Keratinocyte (primary cell): ENCODE measurements around the gene AJUBA. TPM values are rescaled to one million over a fixed set of nuclear protein-coding genes. Genes with fewer than 3 reads are reported as not detected.

Source experiments
- DNase-seq: peaks from one replicate; pipeline ENCODE4 v3.0.0-alpha.2; 2011; ENCODE audit warnings: low read depth, missing footprints, low spot score
- FAIRE-seq: peaks from 2 replicates; lab custom pipeline; 2011; peaks lifted over from hg19 to GRCh38; lab: Jason Lieb, UNC
- H2AFZ ChIP-seq: 2 replicates; pipeline ENCODE4 v1.6.0; 2012; ENCODE audit warnings: low read length, control low read depth, inconsistent platforms; ENCODE audit not compliant: control insufficient read depth
- H3K27ac ChIP-seq: 2 replicates; pipeline ENCODE4 v1.5.1; 2011; ENCODE audit warnings: low read length; ENCODE audit not compliant: control insufficient read depth, insufficient read depth
- H3K27me3 ChIP-seq: 3 replicates; pipeline ENCODE4 v1.6.0; 2011; ENCODE audit warnings: low read length; ENCODE audit not compliant: control insufficient read depth, insufficient read depth; ENCODE audit errors: extremely low read depth
- H3K36me3 ChIP-seq, 2 experiments: 2 replicates in 1 of 2; 3 replicates in 1 of 2; pipeline ENCODE4 v1.5.1; 2011; ENCODE audit warnings: low read length in 2 of 2, mild to moderate bottlenecking in 1 of 2; ENCODE audit not compliant: control insufficient read depth in 2 of 2, insufficient read depth in 2 of 2; ENCODE audit errors: extremely low read depth in 1 of 2
- H3K4me1 ChIP-seq: 3 replicates; pipeline ENCODE4 v1.5.1; 2011; ENCODE audit warnings: low read length; ENCODE audit not compliant: control insufficient read depth, insufficient read depth; ENCODE audit errors: extremely low read depth
- H3K4me2 ChIP-seq: 3 replicates; pipeline ENCODE4 v1.6.0; 2011; ENCODE audit warnings: low read depth, low read length; ENCODE audit not compliant: control insufficient read depth, insufficient read depth; ENCODE audit errors: extremely low read depth
- H3K4me3 ChIP-seq, 3 experiments: fragments of 200-600 bp in 1 of 3; sonication (generic) in 1 of 3; 2 replicates in 2 of 3; 3 replicates in 1 of 3; pipeline ENCODE4 v1.5.1; 2011 to 2016; ENCODE audit warnings: low read length in 3 of 3, mild to moderate bottlenecking in 3 of 3, control low read depth in 2 of 3, inconsistent platforms in 1 of 3, low read depth in 1 of 3, mixed read lengths in 1 of 3, mixed run types in 1 of 3, moderate library complexity in 1 of 3; ENCODE audit not compliant: control insufficient read depth in 2 of 3, insufficient read depth in 2 of 3; ENCODE audit errors: extremely low read depth in 1 of 3
- H3K79me2 ChIP-seq: 2 replicates; pipeline ENCODE4 v1.6.0; 2012; ENCODE audit warnings: low read length; ENCODE audit not compliant: control insufficient read depth, insufficient read depth
- H3K9ac ChIP-seq: 3 replicates; pipeline ENCODE4 v1.6.0; 2011; ENCODE audit warnings: low read length; ENCODE audit not compliant: control insufficient read depth, insufficient read depth; ENCODE audit errors: extremely low read depth
- H3K9me1 ChIP-seq: 3 replicates; pipeline ENCODE4 v1.6.0; 2011; ENCODE audit warnings: low read length; ENCODE audit not compliant: control insufficient read depth, insufficient read depth; ENCODE audit errors: extremely low read depth
- H3K9me3 ChIP-seq: 2 replicates; pipeline ENCODE4 v1.5.1; 2012; ENCODE audit warnings: low read depth, low read length; ENCODE audit not compliant: control insufficient read depth
- H4K20me1 ChIP-seq: 3 replicates; pipeline ENCODE4 v1.6.0; 2011; ENCODE audit warnings: low read length; ENCODE audit not compliant: control insufficient read depth, insufficient read depth; ENCODE audit errors: extremely low read depth
- CTCF ChIP-seq, 3 experiments: IDR thresholded peaks in 1 of 3; conservative IDR thresholded peaks in 1 of 3; optimal IDR thresholded peaks in 1 of 3; 2 replicates in 2 of 3; 3 replicates in 1 of 3; pipeline versions ENCODE3 to v1.5.1; 2011; ENCODE audit warnings: low read length in 3 of 3, mild to moderate bottlenecking in 3 of 3, moderate library complexity in 2 of 3, control low read depth in 1 of 3, inconsistent platforms in 1 of 3; ENCODE audit not compliant: insufficient read depth in 2 of 3; ENCODE audit errors: extremely low read depth in 1 of 3
- EZH2 ChIP-seq: IDR thresholded peaks from one replicate; pipeline ENCODE4 v1.6.1; 2012; ENCODE audit warnings: inconsistent platforms, mild to moderate bottlenecking, low read length, moderate library complexity
- dilution Hi-C: fragments of 300-500 bp; cut with MboI; formaldehyde crosslinking; loops from one replicate; pipeline ENCODE4 v1.7.0; 2020; ENCODE audit warnings: low sequenced_read_pairs; ENCODE audit not compliant: extremely low pct_ligation_motif_present
- polyA plus RNA-seq, 5 experiments: library from polyadenylated mRNA; depleted of rRNA in 3 of 5; stranded (reverse) in 3 of 5; stranded (forward) in 1 of 5; unstranded in 1 of 5; fragments of >200 nt; gene quantifications; 1 replicate in 1 of 5; 2 replicates in 3 of 5; 3 replicates in 1 of 5; pipeline versions ENCODE4 v1.2.1 to v1.2.3, GENCODE V29; 2011 to 2012; ENCODE audit warnings: missing spikeins in 2 of 5, low read depth in 1 of 5, low replicate concordance in 1 of 5

AJUBA gene
- polyA plus RNA-seq, 1 donor (not counting 4 experiments of a cell fraction or from before 2014, with no cell fraction given) = 157 TPM

- Histone ChIP-seq H3K4me2 (peak overlapping the region; percentile 84), H3K4me3 (peak overlapping the region in 1 of 3 experiments; percentile 64), H4K20me1 (no peaks in the 10 kb centered on the region), H3K9ac (no peak overlapping the region), H3K36me3 (no peaks in the 10 kb centered on the region), H3K27ac (no peak overlapping the region), H3K79me2 (no peaks in the 10 kb centered on the region), H3K27me3 (no peaks in the 10 kb centered on the region), H3K9me1 (no peaks in the 10 kb centered on the region), H3K9me3 (no peaks in the 10 kb centered on the region), H3K4me1 (peaks cover 27% of the 10 kb centered on the region), H2AFZ (peak overlapping the region; percentile 24)
- DNase-seq = no peak
- dilution Hi-C loops = no loop called here
- FAIRE-seq = no peak
- TF ChIP-seq EZH2 (no peak), CTCF (optimal IDR thresholded peaks at IDR 0.05 in 1 of 3, IDR thresholded peaks at IDR 0.05 in 1 of 3, conservative IDR thresholded peaks at IDR 0.05 in 1 of 3; ENCODE audit: extremely low read depth in 1 of 3, insufficient read depth in 2 of 3, low read length in 3 of 3) (no peak)
Measured at GRCh38 chr14:23008831-23009230, 26.5 kb upstream of the AJUBA start.

GRCh38 chr14:23006544-23007419 is 24.4 kb upstream of the AJUBA start:
- Histone ChIP-seq H3K4me1 (peaks cover 27% of the 10 kb centered on the region), H3K27me3 (no peaks in the 10 kb centered on the region), H3K27ac (peak overlapping the region; percentile 96), H3K4me2 (peak overlapping the region; percentile 98), H3K36me3 (no peaks in the 10 kb centered on the region), H4K20me1 (no peaks in the 10 kb centered on the region), H2AFZ (peak overlapping the region; percentile 98), H3K9me1 (no peaks in the 10 kb centered on the region), H3K9ac (peak overlapping the region; percentile 90), H3K9me3 (no peaks in the 10 kb centered on the region), H3K79me2 (no peaks in the 10 kb centered on the region), H3K4me3 (peak overlapping the region; percentile 43 to 88 (median 80))
- DNase-seq (peak; percentile 85), FAIRE-seq (peak; percentile 69)
- dilution Hi-C loops = no loop called here
- TF ChIP-seq EZH2 (no peak), CTCF (optimal IDR thresholded peaks at IDR 0.05 in 1 of 3, IDR thresholded peaks at IDR 0.05 in 1 of 3, conservative IDR thresholded peaks at IDR 0.05 in 1 of 3; ENCODE audit: extremely low read depth in 1 of 3, insufficient read depth in 2 of 3, low read length in 3 of 3) (peak; percentile 22 to 47 (median 46))
